GM12875 (cell line): Measurements from ENCODE around the gene STK32B.
"Not testable (repeated sequence)": the region's sequence is repeated elsewhere in the genome, so short reads cannot be mapped to it uniquely, and the experiment has no call there.

ENCODE experiments used
- H3K4me3 ChIP-seq: one replicate; pipeline ENCODE4 v1.5.1; 2011; ENCODE audit warnings: low read depth, low read length, control low read depth
- CTCF ChIP-seq: IDR thresholded peaks from 2 replicates; pipeline ENCODE4 v1.5.1; 2011; ENCODE audit warnings: low read depth, mild to moderate bottlenecking, control low read depth, inconsistent platforms, low read length, moderate library complexity, borderline replicate concordance; ENCODE audit not compliant: insufficient read depth

STK32B gene

GRCh38 chr4:5055411-5055810 is 4.1 kb downstream of the STK32B start:
- no peak overlapping the region for H3K4me3 ChIP-seq
- TF ChIP-seq CTCF, result no peak

GRCh38 chr4:5066101-5066500 is 14.8 kb downstream of the STK32B start:
- TF ChIP-seq CTCF, result no peak
- H3K4me3 ChIP-seq, result no peak overlapping the region

GRCh38 chr4:5066968-5067367 is 15.7 kb downstream of the STK32B start:
- not testable (repeated sequence) for H3K4me3 ChIP-seq

- no peak overlapping the region for H3K4me3 ChIP-seq
- no peak for TF ChIP-seq CTCF
Measured at GRCh38 chr4:5067908-5068307, 16.6 kb downstream of the STK32B start.

GRCh38 chr4:5069901-5070300 is 18.6 kb downstream of the STK32B start:
- TF ChIP-seq CTCF, result no peak
- no peak overlapping the region for H3K4me3 ChIP-seq

GRCh38 chr4:5072948-5073347 is 21.7 kb downstream of the STK32B start:
- no peak for TF ChIP-seq CTCF
- no peak overlapping the region for H3K4me3 ChIP-seq

- TF ChIP-seq CTCF, result no peak
- H3K4me3 ChIP-seq, result no peak overlapping the region
Measured at GRCh38 chr4:5078009-5078408, 26.7 kb downstream of the STK32B start.

- H3K4me3 ChIP-seq, result no peak overlapping the region
- no peak for TF ChIP-seq CTCF
Measured at GRCh38 chr4:5079581-5079980, 28.3 kb downstream of the STK32B start.
